Caco-2 (cell line): ENCODE measurements around the gene COMMD10. TPM values are rescaled to one million over a fixed set of nuclear protein-coding genes. Genes with fewer than 3 reads are reported as not detected.

Experiments
- BruUV-seq: library from RNA; stranded (reverse); fragments of 400-500 nt; replicated peaks from 2 replicates; lab custom pipeline; 2021; lab: Mats Ljungman, UMichigan
- CTCF ChIA-PET: fragments of 300-600 bp; sonication (Branson Sonifier 250); formaldehyde crosslinking; loops from one replicate; lab custom pipeline; 2022; ENCODE audit warnings: antibody characterized with exemption; lab: Charles Lee
- POLR2A ChIA-PET: fragments of 300-600 bp; sonication (Branson Sonifier 250); formaldehyde crosslinking; loops from one replicate; lab custom pipeline; 2022; ENCODE audit warnings: antibody characterized with exemption; lab: Charles Lee
- DNase-seq, 2 experiments: peaks; one replicate each; pipeline versions ENCODE4 v3.0.0 to v3.0.0-alpha.2; 2020 to 2022
- H3K27me3 ChIP-seq: replicated peaks from 2 replicates; pipeline ENCODE4 v1.6.0; 2011; ENCODE audit warnings: low read length; ENCODE audit not compliant: control insufficient read depth, insufficient read depth
- H3K36me3 ChIP-seq: 2 replicates; pipeline ENCODE4 v1.5.1; 2011; ENCODE audit warnings: low read length; ENCODE audit not compliant: control insufficient read depth, insufficient read depth
- H3K4me1 ChIP-seq: fragments of 250-450 bp; sonication (Bioruptor Pico); 2 replicates; pipeline ENCODE4 v1.5.1; 2020; ENCODE audit warnings: mild to moderate bottlenecking
- H3K4me3 ChIP-seq: 2 replicates; pipeline ENCODE4 v1.5.1; 2011; ENCODE audit warnings: low read depth, mild to moderate bottlenecking, control low read depth, low read length
- H3K9me3 ChIP-seq: fragments of 250-450 bp; sonication (Bioruptor Pico); 2 replicates; pipeline ENCODE4 v1.5.1; 2020; ENCODE audit warnings: mild to moderate bottlenecking, moderate library complexity
- H3K27ac Mint-ChIP-seq: one replicate; pipeline ENCODE4 v1.8.0; 2022; ENCODE audit warnings: mixed read lengths; ENCODE audit not compliant: unreplicated experiment
- H3K27me3 Mint-ChIP-seq: one replicate; pipeline ENCODE4 v1.8.0; 2022; ENCODE audit warnings: mixed read lengths; ENCODE audit not compliant: insufficient read depth, unreplicated experiment
- H3K36me3 Mint-ChIP-seq: one replicate; pipeline ENCODE4 v1.8.0; 2022; ENCODE audit warnings: mild to moderate bottlenecking, mixed read lengths; ENCODE audit not compliant: insufficient read depth, unreplicated experiment
- H3K4me1 Mint-ChIP-seq: one replicate; pipeline ENCODE4 v1.8.0; 2022; ENCODE audit warnings: low read depth, mixed read lengths; ENCODE audit not compliant: unreplicated experiment
- H3K4me3 Mint-ChIP-seq: one replicate; pipeline ENCODE4 v1.8.0; 2022; ENCODE audit warnings: mild to moderate bottlenecking, moderate library complexity, mixed read lengths; ENCODE audit not compliant: unreplicated experiment
- H3K9me3 Mint-ChIP-seq: one replicate; pipeline ENCODE4 v1.8.0; 2022; ENCODE audit warnings: mixed read lengths; ENCODE audit not compliant: unreplicated experiment
- CTCF ChIP-seq, 2 experiments: fragments of 200-600 bp in 1 of 2; IDR thresholded peaks; 1 replicate in 1 of 2; 2 replicates in 1 of 2; pipeline versions ENCODE4 v1.5.1 to v1.8.0; 2011 to 2022; ENCODE audit warnings: antibody characterized with exemption in 1 of 2, control low read depth in 1 of 2, inconsistent platforms in 1 of 2, low read depth in 1 of 2, low read length in 1 of 2, mild to moderate bottlenecking in 1 of 2, moderate library complexity in 1 of 2; ENCODE audit not compliant: insufficient read depth in 1 of 2, severe bottlenecking in 1 of 2, unreplicated experiment in 1 of 2
- intact Hi-C: fragments of 100-400 bp; cut with micrococcal nuclease; formaldehyde crosslinking; loops from one replicate; pipeline ENCODE4 v1.10.0; 2022; ENCODE audit not compliant: unreplicated experiment
- total RNA-seq: library from RNA; stranded (reverse); gene quantifications from 2 replicates; pipeline ENCODE4 v1.2.3, GENCODE V29; 2022

Gene COMMD10
- total RNA-seq, 1 experiment from 2014 or later, result 26.4 TPM

- H3K27ac Mint-ChIP-seq, result no peak overlapping the region
- H3K9me3 Mint-ChIP-seq, result peaks cover 29% of the 10 kb centered on the region
- H3K4me3 ChIP-seq, result no peak overlapping the region
- intact Hi-C loops, result no loop called here
- no peak overlapping the region for H3K4me3 Mint-ChIP-seq
- no peaks in the 10 kb centered on the region for H3K4me1 ChIP-seq
- CTCF ChIA-PET, result no interaction called here
- BruUV-seq, result no TSS peak
- H3K36me3 Mint-ChIP-seq, result peaks cover 6% of the 10 kb centered on the region
- no peaks in the 10 kb centered on the region for H3K4me1 Mint-ChIP-seq
- DNase-seq, result no peak
- TF ChIP-seq CTCF (IDR thresholded peaks at IDR 0.05; ENCODE audit: insufficient read depth in 1 of 2, low read depth in 1 of 2, low read length in 1 of 2, severe bottlenecking in 1 of 2, unreplicated experiment in 1 of 2), result no peak
- 0 out of 2 replicates have a peak, but pooled peaks cover 4% of the 10 kb centered on the region for H3K9me3 ChIP-seq
- no peaks in the 10 kb centered on the region for H3K27me3 Mint-ChIP-seq
- POLR2A ChIA-PET, result no interaction called here
- no peaks in the 10 kb centered on the region for H3K27me3 ChIP-seq
- no peaks in the 10 kb centered on the region for H3K36me3 ChIP-seq
These were observed 223.6 kb downstream of the COMMD10 start for GRCh38 chr5:116308391-116308790.

- Mint-ChIP-seq H3K4me3 (no peak overlapping the region), H3K27ac (no peak overlapping the region)
- POLR2A ChIA-PET, result no interaction called here
These were observed 228.5 kb downstream of the COMMD10 start for GRCh38 chr5:116313366-116313765.

GRCh38 chr5:116315531-116315930 is 230.7 kb downstream of the COMMD10 start:
- no peak overlapping the region for H3K4me3 ChIP-seq
- H3K27me3 ChIP-seq, result no peaks in the 10 kb centered on the region
- Mint-ChIP-seq H3K4me1 (no peaks in the 10 kb centered on the region), H3K4me3 (no peak overlapping the region), H3K27me3 (no peaks in the 10 kb centered on the region), H3K36me3 (no peaks in the 10 kb centered on the region), H3K27ac (no peak overlapping the region), H3K9me3 (peaks cover 8% of the 10 kb centered on the region)
- CTCF ChIA-PET, result no interaction called here
- no peaks in the 10 kb centered on the region; the same call in 1 of the 2 replicates for H3K36me3 ChIP-seq
- BruUV-seq, result no TSS peak
- H3K9me3 ChIP-seq, result no peaks in the 10 kb centered on the region
- TF ChIP-seq CTCF (IDR thresholded peaks at IDR 0.05; ENCODE audit: insufficient read depth in 1 of 2, low read depth in 1 of 2, low read length in 1 of 2, severe bottlenecking in 1 of 2, unreplicated experiment in 1 of 2), result no peak
- H3K4me1 ChIP-seq, result no peaks in the 10 kb centered on the region
- no peak for DNase-seq
- intact Hi-C loops, result no loop called here
- POLR2A ChIA-PET, result no interaction called here

More at GRCh38 chr5:116313366-116313765, 228.5 kb downstream of the COMMD10 start:
- no peaks in the 10 kb centered on the region for H3K4me1 ChIP-seq
- H3K36me3 ChIP-seq, result no peaks in the 10 kb centered on the region
- CTCF ChIA-PET, result no interaction called here
- H3K27me3 ChIP-seq, result no peaks in the 10 kb centered on the region
- no peak for DNase-seq
- intact Hi-C loops, result no loop called here
- Mint-ChIP-seq H3K36me3 (peaks cover 6% of the 10 kb centered on the region), H3K4me1 (no peaks in the 10 kb centered on the region), H3K9me3 (peaks cover 27% of the 10 kb centered on the region), H3K27me3 (no peaks in the 10 kb centered on the region)
- 0 out of 2 replicates have a peak, but pooled peaks cover under 1% of the 10 kb centered on the region for H3K9me3 ChIP-seq
- no peak overlapping the region for H3K4me3 ChIP-seq
- no TSS peak for BruUV-seq
- TF ChIP-seq CTCF (IDR thresholded peaks at IDR 0.05; ENCODE audit: insufficient read depth in 1 of 2, low read depth in 1 of 2, low read length in 1 of 2, severe bottlenecking in 1 of 2, unreplicated experiment in 1 of 2), result no peak
